GM10248 (cell line): ENCODE data around the gene NDUFV2.
"Not testable (repeated sequence)": the region's sequence is repeated elsewhere in the genome, so short reads cannot be mapped to it uniquely, and the experiment has no call there.

Experiments used
- CTCF ChIA-PET: fragments of 300-600 bp; sonication (Branson Sonifier 250); formaldehyde crosslinking; extraction: SDS; loops from one replicate; lab custom pipeline; 2021; ENCODE audit warnings: antibody characterized with exemption; lab: Yijun Ruan, JAX
- POLR2A ChIA-PET: fragments of 350-650 bp; sonication (Branson Sonifier 250); formaldehyde crosslinking; extraction: SDS; loops from one replicate; lab custom pipeline; 2020; ENCODE audit warnings: antibody characterized with exemption; lab: Yijun Ruan, JAX
- DNase-seq: peaks from one replicate; pipeline ENCODE4 v3.0.0; 2012; ENCODE audit errors: extremely low spot score
- TF ChIP-seq, protein P1 (sequence below): IDR thresholded peaks from 2 replicates; pipeline ENCODE4 v1.5.1; 2012; ENCODE audit warnings: mild to moderate bottlenecking, low read depth; ENCODE audit errors: extremely low read depth, missing control alignments, control extremely low read depth

NDUFV2 gene

GRCh38 chr18:9086624-9087023 is 15.9 kb upstream of the NDUFV2 start:
- DNase-seq: no peak
- CTCF ChIA-PET: interaction anchor here (2.3 kb wide), 1 partner anchor 13 kb away, joined by 8 read pairs; no protein-coding TSS in a partner anchor
- POLR2A ChIA-PET: no interaction called here
- TF ChIP-seq, protein P1, sequence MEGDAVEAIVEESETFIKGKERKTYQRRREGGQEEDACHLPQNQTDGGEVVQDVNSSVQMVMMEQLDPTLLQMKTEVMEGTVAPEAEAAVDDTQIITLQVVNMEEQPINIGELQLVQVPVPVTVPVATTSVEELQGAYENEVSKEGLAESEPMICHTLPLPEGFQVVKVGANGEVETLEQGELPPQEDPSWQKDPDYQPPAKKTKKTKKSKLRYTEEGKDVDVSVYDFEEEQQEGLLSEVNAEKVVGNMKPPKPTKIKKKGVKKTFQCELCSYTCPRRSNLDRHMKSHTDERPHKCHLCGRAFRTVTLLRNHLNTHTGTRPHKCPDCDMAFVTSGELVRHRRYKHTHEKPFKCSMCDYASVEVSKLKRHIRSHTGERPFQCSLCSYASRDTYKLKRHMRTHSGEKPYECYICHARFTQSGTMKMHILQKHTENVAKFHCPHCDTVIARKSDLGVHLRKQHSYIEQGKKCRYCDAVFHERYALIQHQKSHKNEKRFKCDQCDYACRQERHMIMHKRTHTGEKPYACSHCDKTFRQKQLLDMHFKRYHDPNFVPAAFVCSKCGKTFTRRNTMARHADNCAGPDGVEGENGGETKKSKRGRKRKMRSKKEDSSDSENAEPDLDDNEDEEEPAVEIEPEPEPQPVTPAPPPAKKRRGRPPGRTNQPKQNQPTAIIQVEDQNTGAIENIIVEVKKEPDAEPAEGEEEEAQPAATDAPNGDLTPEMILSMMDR: no peak

DNA sequence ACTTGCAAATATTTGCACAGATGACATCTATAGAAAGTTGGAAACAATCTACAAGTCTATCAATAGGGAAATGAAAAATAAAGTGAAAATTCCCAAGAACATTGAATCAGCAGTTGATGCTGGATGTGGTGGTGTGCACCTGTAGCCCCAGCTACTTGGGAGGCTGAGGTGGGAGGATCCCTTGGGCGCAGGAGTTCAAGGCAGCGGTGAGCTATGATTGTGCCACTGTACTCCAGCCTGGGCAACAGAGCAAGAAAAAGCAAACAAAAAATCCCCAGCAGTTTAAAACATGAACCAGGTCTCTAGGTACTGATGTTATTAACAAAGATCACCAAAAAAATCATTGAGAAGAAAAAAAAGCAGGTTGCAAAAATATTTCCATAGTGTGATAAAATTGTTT is 15.4 kb upstream of the NDUFV2 start:
- ChIA-PET CTCF (interaction anchor here (1.4 to 2.3 kb wide), 2 partner anchors 11 to 14 kb away, joined by 3 to 8 read pairs; no protein-coding TSS in a partner anchor), POLR2A (no interaction called here)
- TF ChIP-seq, protein P1: no peak
- no peak for DNase-seq

DNA sequence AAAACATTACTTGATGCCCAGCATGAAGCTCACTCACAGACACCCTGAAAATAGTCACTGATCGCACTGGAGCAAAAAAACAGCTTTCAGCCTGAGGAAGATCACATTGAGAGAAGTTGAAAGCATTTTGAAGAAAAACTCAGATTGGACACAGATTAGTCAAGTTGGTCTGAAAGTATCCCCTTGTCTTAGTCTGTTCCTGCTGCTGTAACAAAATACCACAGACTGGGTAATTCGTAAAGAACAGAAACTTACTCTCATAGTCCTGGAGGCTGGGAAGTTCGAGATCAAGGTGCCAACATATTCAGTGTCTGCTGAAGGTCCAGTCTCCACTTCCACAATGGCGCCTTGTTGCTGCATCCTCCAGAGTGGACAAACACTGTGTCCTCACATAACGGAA is 14.2 kb upstream of the NDUFV2 start:
- no peak for DNase-seq
- TF ChIP-seq, protein P1: no peak
- ChIA-PET CTCF (interaction anchor here (1.4 to 2.3 kb wide), 2 partner anchors 10 to 15 kb away, joined by 3 to 8 read pairs; no protein-coding TSS in a partner anchor), POLR2A (no interaction called here)

GRCh38 chr18:9088727-9089126 is 13.8 kb upstream of the NDUFV2 start:
- CTCF ChIA-PET: interaction anchor here (1.4 to 2.3 kb wide), 2 partner anchors 9 to 15 kb away, joined by 3 to 8 read pairs; no protein-coding TSS in a partner anchor
- DNase-seq, POLR2A ChIA-PET: not testable (repeated sequence)

DNA sequence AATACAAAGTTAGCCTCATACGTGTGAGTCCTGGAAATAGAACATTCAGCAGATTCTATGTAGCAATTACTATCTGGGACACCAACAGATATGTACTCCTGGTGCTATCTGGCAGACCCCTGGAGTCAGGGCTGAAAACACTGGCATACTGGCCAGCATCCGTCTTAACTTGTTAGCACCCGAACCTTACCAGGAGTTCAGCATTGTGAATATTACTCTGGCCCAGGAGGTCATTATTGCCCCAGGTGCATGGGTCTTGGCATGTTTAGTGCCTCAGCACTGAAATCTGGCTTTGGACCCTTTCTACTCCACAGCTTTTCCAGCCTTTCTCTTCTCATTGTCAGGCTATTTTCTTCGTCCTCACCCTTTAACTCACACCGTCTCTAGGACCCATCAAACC is 11.9 kb upstream of the NDUFV2 start:
- TF ChIP-seq, protein P1: no peak
- no peak for DNase-seq
- ChIA-PET CTCF (interaction anchor here (0.8 to 1.6 kb wide), 4 partner anchors 8 to 22 kb away, joined by 3 to 8 read pairs (median 4); no protein-coding TSS in a partner anchor), POLR2A (no interaction called here)

- ChIA-PET CTCF (interaction anchor here (1.1 to 1.6 kb wide), 2 partner anchors 8 to 18 kb away, joined by 3 to 8 read pairs; no protein-coding TSS in a partner anchor), POLR2A (no interaction called here)
- DNase-seq: no peak
- TF ChIP-seq, protein P1: no peak
Measured at GRCh38 chr18:9091066-9091476, 11.4 kb upstream of the NDUFV2 start.

DNA sequence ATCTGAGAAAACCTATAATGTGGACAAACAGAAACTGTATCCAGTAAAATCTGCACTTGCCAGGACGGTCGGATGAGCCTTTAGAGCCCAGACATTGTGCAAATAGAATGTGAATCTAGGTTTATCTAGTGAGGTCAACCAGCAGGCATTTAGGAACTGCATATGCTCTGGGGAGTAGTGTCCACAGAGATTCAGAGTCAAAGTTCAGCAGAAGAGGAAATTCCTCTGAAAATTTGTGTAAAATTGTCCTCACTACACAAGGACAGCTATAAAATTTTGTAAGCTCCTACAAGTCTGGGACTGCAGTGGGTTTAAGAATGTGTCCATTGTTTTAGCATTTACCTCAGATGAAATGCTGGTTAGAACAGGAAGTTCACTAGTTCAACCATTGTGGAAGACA is 9.8 kb upstream of the NDUFV2 start:
- POLR2A ChIA-PET: no interaction called here
- no peak for DNase-seq
- TF ChIP-seq, protein P1: no peak
- CTCF ChIA-PET: interaction anchor here (1.1 to 3.5 kb wide), 3 partner anchors 10 to 43 kb away, joined by 3 to 11 read pairs (median 3); no protein-coding TSS in a partner anchor

- POLR2A ChIA-PET, DNase-seq: not testable (repeated sequence)
- CTCF ChIA-PET: interaction anchor here (1.1 to 3.5 kb wide), 3 partner anchors 10 to 43 kb away, joined by 3 to 11 read pairs (median 3); no protein-coding TSS in a partner anchor
Measured at GRCh38 chr18:9093109-9093508, 9.4 kb upstream of the NDUFV2 start.
